ENCODE results near the gene DARS1. TPM values are rescaled to one million over a fixed set of nuclear protein-coding genes. Genes with fewer than 3 reads are reported as not detected.

DARS1 gene
- total and polyA plus RNA-seq, 2 of the 13 experiments (the other 11 are each of a cell fraction or from before 2014, with no cell fraction given) = 149 to 230 TPM

- TF ChIP-seq ZNF687 (CRISPR knock-in tag; IDR thresholded peaks at IDR 0.05) (0 out of 2 replicates have a peak, but pooled peaks have one; percentile 20), ZSCAN25 (CRISPR knock-in tag; IDR thresholded peaks at IDR 0.05) (peak; percentile 86), RAD21 (CRISPR knock-in tag; IDR thresholded peaks at IDR 0.05) (peak; percentile 39; the same call in 1 of the 2 replicates), CTCF (CRISPR knock-in tag; IDR thresholded peaks at IDR 0.05) (peak; percentile 74), SMC3 (IDR thresholded peaks at IDR 0.05; ENCODE audit: low read length) (peak; percentile 35; the same call in 1 of the 2 replicates), MAZ (IDR thresholded peaks at IDR 0.05; ENCODE audit: borderline replicate concordance, low read depth, low read length) (no peak), MAZ (CRISPR knock-in tag; IDR thresholded peaks at IDR 0.05; ENCODE audit: low read depth) (0 out of 2 replicates have a peak, but pooled peaks have one; percentile 31), KDM5B (CRISPR knock-in tag; IDR thresholded peaks at IDR 0.05; ENCODE audit: borderline replicate concordance) (no peak), MAF1 (CRISPR knock-in tag; IDR thresholded peaks at IDR 0.05; ENCODE audit: borderline replicate concordance) (no peak), ZNF788 (CRISPR knock-in tag; IDR thresholded peaks at IDR 0.05; ENCODE audit: borderline replicate concordance) (0 out of 2 replicates have a peak, but pooled peaks have one; percentile 29), NR2C2 (CRISPR knock-in tag; IDR thresholded peaks at IDR 0.05; ENCODE audit: borderline replicate concordance) (no peak), ZNF572 (CRISPR knock-in tag; IDR thresholded peaks at IDR 0.05) (no peak)
- TF ChIP-seq, protein P1, sequence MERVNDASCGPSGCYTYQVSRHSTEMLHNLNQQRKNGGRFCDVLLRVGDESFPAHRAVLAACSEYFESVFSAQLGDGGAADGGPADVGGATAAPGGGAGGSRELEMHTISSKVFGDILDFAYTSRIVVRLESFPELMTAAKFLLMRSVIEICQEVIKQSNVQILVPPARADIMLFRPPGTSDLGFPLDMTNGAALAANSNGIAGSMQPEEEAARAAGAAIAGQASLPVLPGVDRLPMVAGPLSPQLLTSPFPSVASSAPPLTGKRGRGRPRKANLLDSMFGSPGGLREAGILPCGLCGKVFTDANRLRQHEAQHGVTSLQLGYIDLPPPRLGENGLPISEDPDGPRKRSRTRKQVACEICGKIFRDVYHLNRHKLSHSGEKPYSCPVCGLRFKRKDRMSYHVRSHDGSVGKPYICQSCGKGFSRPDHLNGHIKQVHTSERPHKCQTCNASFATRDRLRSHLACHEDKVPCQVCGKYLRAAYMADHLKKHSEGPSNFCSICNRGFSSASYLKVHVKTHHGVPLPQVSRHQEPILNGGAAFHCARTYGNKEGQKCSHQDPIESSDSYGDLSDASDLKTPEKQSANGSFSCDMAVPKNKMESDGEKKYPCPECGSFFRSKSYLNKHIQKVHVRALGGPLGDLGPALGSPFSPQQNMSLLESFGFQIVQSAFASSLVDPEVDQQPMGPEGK (CRISPR knock-in tag; IDR thresholded peaks at IDR 0.05) = 0 out of 2 replicates have a peak, but pooled peaks have one; percentile 48
- TF ChIP-seq, protein P2, sequence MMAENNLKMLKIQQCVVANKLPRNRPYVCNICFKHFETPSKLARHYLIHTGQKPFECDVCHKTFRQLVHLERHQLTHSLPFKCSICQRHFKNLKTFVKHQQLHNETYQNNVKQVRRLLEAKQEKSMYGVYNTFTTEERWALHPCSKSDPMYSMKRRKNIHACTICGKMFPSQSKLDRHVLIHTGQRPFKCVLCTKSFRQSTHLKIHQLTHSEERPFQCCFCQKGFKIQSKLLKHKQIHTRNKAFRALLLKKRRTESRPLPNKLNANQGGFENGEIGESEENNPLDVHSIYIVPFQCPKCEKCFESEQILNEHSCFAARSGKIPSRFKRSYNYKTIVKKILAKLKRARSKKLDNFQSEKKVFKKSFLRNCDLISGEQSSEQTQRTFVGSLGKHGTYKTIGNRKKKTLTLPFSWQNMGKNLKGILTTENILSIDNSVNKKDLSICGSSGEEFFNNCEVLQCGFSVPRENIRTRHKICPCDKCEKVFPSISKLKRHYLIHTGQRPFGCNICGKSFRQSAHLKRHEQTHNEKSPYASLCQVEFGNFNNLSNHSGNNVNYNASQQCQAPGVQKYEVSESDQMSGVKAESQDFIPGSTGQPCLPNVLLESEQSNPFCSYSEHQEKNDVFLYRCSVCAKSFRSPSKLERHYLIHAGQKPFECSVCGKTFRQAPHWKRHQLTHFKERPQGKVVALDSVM (CRISPR knock-in tag; IDR thresholded peaks at IDR 0.05) = 0 out of 2 replicates have a peak, but pooled peaks have one; percentile 25
Observed at GRCh38 chr2:135997380-135997779, 12.0 kb upstream of the DARS1 start (continued).
